Glomerular visceral epithelial cell (primary cell): Measurements from ENCODE around the gene TMEM240.

Experiments
- DNase-seq: peaks from one replicate; pipeline ENCODE4 v3.0.0-alpha.2; 2016; ENCODE audit errors: extremely low spot score

TMEM240 gene

DNA sequence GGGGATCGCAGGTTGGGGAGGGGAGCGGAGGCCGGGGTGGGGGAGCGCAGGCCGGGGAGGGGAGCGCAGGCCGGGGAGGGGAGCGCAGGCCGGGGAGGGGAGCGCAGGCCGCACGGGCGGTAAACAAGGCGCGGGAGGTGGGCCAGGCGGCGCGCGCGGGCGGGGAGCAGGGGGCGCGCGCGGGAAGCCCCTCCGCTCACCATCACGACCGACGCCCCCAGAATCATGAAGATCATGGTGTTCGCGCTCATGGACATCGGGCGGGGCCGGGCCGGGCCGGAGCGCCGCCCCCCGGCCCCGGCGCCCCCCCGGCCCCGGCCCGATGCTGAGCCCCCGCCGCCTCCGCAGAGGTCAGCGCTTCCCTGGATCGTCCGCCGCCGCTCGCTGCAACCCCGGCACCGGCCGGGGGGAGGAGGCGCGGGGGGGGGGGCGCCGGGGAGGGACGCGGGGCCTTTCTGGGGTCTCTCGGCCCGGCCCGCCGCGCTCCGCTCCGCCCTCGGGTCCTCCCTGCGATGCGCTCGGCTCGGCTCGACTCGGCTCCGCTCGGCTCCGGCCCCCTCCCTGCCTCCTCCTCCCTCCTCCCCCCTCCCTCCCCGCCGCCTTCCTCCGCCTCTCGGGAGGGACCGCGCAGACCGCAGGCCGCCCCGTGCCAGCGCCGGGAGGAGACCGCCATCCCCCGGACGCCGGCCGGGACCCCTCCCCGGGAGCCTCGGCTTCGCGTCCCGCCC is at the start of gene TMEM240:
TMEM240 (minus strand) TSS at position 535 of the 728 bp plus-strand sequence; CDS start at position 257, 278 bp downstream.
- DNase-seq: no peak

DNA sequence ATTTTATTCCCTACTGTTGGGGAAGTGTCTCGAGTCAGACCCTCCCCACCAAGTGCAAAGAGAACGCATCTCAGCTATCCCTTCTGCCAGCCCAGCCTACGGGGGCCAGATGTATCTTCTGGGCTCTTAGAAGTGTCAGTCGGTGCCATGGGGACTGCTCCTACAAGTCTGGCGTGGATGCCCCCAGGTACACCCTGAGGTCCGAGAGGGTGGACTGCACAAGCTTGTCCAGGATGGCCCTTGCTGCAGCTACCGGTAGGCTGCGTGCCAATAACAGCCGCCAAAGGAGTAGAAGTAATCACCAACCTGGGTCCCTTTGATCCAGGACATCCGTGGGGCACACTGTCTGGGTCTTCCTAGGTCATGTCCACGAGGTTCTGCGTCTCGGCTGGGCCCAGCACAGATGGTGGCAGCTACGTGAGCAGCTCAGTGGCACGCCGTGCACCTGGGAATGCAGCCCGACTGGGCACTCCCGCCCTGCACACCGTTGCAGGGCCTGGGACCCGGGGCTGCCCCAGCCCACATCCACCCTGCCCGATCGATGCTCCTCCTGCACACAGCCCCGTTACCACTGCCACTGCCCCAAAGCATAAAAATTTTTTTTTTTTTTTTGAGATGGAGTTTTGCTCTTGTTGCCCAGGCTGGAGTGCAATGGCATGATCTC is 43.1 kb upstream of the TMEM240 start:
- DNase-seq: no peak

- no peak for DNase-seq
These were observed 42.3 kb upstream of the TMEM240 start for GRCh38 chr1:1582585-1583346.

- DNase-seq: no peak
These were observed 38.0 kb upstream of the TMEM240 start for GRCh38 chr1:1578371-1578940.

GRCh38 chr1:1577367-1578011 is 37.1 kb upstream of the TMEM240 start:
- no peak for DNase-seq

- peak; percentile 89 for DNase-seq
These were observed 34.5 kb upstream of the TMEM240 start, which contains the start of gene SSU72 for GRCh38 chr1:1574721-1575537. SSU72 (minus strand) TSS chr1:1574863; CDS start chr1:1574557, 306 bp downstream.

- peak; percentile 67 for DNase-seq
These were observed 33.7 kb upstream of the TMEM240 start for GRCh38 chr1:1573843-1574720.

- DNase-seq: no peak
These were observed 28.9 kb upstream of the TMEM240 start for GRCh38 chr1:1569341-1569740.

- DNase-seq: no peak
These were observed 27.5 kb upstream of the TMEM240 start for GRCh38 chr1:1567891-1568291.

DNA sequence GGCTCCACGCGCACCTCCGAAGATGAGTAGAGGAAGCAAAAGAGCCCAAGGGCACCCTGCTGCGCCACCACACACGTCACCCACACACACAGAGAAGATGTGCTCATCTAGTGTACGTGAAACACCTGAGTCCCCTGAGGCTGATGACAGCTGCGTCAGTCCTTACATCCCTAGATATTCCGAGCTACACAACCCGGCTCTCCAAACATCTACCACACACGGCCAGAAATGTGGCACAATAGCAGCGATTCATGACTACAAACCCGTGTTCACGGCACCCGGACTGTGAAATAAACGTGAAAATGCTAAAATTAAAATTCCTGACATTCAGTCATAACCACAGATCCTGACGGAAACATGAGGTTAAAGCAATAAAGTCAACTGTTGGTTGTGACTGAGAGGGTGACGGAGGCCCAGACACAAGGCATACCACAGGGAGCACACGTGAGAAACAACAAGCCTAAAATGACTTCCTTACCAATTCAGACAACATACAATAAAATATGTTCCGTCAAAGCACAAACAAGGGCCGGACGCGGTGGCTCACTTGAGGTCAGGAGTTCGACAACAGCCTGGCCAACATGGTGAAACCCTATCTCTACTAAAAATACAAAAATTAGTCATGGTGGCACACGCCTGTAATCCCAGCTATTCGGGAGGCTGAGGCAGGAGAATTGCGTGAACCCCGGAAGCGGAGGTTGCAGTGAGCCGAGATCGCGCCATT is 26.9 kb upstream of the TMEM240 start:
- DNase-seq: no peak

DNA sequence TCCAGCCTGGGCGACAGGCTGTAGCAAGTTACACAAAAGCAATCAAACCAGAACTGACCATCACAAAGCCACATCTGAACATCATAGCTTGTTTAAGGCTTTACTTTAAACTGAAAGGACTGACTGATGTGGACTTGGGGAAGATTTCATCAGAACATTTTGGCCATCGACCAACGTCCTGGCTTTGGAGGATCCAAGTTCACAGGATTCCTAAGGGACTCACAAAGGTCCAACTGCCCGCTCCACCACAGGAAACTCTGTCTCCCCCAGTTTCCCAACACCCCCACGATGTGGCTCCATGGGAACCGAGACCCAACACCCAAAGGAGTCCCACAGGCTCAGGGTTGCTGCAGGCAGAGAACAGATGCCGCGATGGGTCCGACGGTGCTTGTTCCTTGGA is 24.9 kb upstream of the TMEM240 start:
- DNase-seq: no peak

- DNase-seq: no peak
These were observed 23.8 kb upstream of the TMEM240 start for GRCh38 chr1:1564268-1564667.

GRCh38 chr1:1563688-1564087 is 23.3 kb upstream of the TMEM240 start:
- DNase-seq: no peak

- DNase-seq: no peak
These were observed 22.3 kb upstream of the TMEM240 start for GRCh38 chr1:1562556-1563195.

DNA sequence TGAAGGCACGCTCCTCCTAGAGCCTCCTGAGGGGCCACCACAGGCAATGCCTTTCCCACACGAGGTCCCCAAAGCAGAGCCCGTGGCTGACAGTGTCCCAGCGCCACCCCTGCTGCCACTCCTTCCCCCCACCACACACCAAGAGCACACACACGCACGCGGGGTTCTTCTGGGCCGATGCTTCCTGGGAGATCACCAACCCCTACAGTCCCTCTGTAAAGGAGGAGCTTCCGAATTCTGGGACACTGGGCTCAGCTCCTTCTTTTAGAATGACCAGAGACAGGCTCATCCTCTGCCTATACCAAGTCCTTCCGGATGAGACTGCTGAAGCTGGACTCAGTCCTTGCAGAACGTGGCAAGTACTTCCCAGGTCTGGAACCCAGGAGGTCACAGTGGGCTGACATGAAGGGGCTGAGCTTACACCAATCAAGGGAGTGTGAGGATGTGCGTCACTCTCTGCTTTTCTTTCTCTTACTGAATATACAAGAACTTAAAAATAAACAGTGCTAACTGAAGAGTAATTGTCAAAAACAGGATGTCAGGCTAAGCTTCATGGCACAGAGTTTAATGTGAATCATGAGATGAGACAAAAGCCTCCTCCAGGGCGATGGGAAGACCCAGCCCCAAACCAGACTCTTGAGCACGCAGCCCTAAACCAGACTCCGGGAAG is 21.5 kb upstream of the TMEM240 start:
- no peak for DNase-seq

DNA sequence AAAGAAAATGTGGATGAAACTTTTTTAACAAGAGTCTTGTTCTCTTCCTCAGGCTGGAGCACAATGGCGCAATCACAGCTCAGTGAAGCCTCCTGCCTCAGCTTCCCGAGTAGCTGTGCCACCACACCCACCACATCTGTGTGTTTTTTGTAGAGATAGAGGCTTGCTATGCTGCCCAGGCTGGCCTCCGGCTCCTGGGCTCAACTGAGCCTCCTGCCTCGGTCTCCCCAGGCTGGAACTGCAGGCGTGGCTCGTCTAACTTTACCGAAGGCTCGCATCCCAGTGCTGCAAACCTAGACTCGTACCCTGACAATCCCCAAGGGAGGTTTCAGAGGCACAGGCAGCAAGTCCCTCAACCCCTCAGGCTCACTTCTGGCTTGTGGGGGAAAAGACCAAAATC is 19.8 kb upstream of the TMEM240 start:
- no peak for DNase-seq

DNA sequence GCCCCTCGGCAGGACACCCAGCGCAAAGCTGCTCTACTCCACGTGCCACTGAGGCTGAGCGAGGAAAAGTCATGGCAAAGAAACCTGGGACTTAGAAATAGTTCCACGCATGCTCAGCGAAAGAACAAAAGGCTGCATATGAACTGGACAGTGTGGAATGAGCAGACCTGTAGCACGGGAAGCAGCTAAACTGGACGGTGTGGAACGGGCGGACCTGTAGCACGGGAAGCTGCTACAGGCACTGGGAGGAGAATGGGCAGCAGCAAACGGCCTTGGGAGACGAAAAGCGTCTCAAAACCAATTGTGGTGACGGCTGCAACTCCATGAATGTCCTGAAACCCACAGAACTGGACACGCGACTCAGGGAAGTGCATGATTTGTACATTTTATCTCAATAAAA is 18.6 kb upstream of the TMEM240 start:
- no peak for DNase-seq

GRCh38 chr1:1558591-1558990 is 18.2 kb upstream of the TMEM240 start:
- DNase-seq: no peak
